GM13977 (cell line): ENCODE results near the gene SFTPB.
"Not testable (repeated sequence)": the region's sequence is repeated elsewhere in the genome, so short reads cannot be mapped to it uniquely, and the experiment has no call there.

Source experiments
- DNase-seq: peaks from one replicate; pipeline ENCODE4 v3.0.0; 2012; ENCODE audit warnings: low spot score
- CTCF ChIP-seq: IDR thresholded peaks from 2 replicates; pipeline ENCODE4 v1.5.1; 2012; ENCODE audit warnings: mild to moderate bottlenecking, control low read depth; ENCODE audit not compliant: insufficient read depth; ENCODE audit errors: extremely low read depth, missing control alignments
- in situ Hi-C: fragments of 300-500 bp; cut with MboI; formaldehyde crosslinking; loops from one replicate; pipeline ENCODE4 v1.12.0; 2022; ENCODE audit warnings: low sequenced_read_pairs, low pct_unique_long_range_greater_than_20kb, mixed read lengths, inconsistent platforms; ENCODE audit not compliant: unreplicated experiment

SFTPB gene

GRCh38 chr2:85668009-85668856 lies at the start of gene SFTPB:
Gene SFTPB, minus strand, starts transcription at chr2:85668199. Its CDS starts 16 bp downstream, at chr2:85668183.
- no peak for DNase-seq
- TF ChIP-seq CTCF, result no peak
- in situ Hi-C loops, result no loop called here

- DNase-seq, result no peak
- in situ Hi-C loops, result no loop called here
- no peak for TF ChIP-seq CTCF
Observed at GRCh38 chr2:85717308-85718008, 49.5 kb upstream of the SFTPB start.

- in situ Hi-C loops, result no loop called here
- DNase-seq, result no peak
- no peak for TF ChIP-seq CTCF
Observed at GRCh38 chr2:85716346-85716914, 48.4 kb upstream of the SFTPB start.

GRCh38 chr2:85714841-85715240 lies 46.8 kb upstream of the SFTPB start:
- TF ChIP-seq CTCF, result no peak
- DNase-seq, result no peak
- in situ Hi-C loops, result no loop called here

GRCh38 chr2:85714421-85714820 lies 46.4 kb upstream of the SFTPB start:
- DNase-seq, in situ Hi-C loops: not testable (repeated sequence)

GRCh38 chr2:85713836-85714235 lies 45.8 kb upstream of the SFTPB start:
- DNase-seq, result no peak
- no peak for TF ChIP-seq CTCF

More at GRCh38 chr2:85713836-85714235, 45.8 kb upstream of the SFTPB start:
- in situ Hi-C loops, result no loop called here
